ENCODE data around the gene RNF141. TPM values are rescaled to one million over a fixed set of nuclear protein-coding genes. Genes with fewer than 3 reads are reported as not detected.

RNF141 gene
- total RNA-seq, 3 donors from 2014 or later (not counting 1 experiment from before 2014, with no cell fraction given) = 10.3 to 13.9 (median 11.7) TPM

GRCh38 chr11:10494636-10495463 lies 46.1 kb downstream of the RNF141 start:
- WGBS (ENCODE audit: insufficient coverage) = 96% methylated on average over 13 of the region's 14 CpGs
- Histone ChIP-seq H3K9me3 (ENCODE audit: control insufficient read depth, insufficient read depth, low read length) (no peaks in the 10 kb centered on the region), H3K36me3 (ENCODE audit: control insufficient read depth, insufficient read depth, low read length) (peaks cover 40% of the 10 kb centered on the region), H3K27ac (ENCODE audit: low read length) (no peak overlapping the region), H3K4me3 (ENCODE audit: low read length) (no peak overlapping the region), H3K4me1 (ENCODE audit: control insufficient read depth, insufficient read depth, low read length) (peaks cover 9% of the 10 kb centered on the region), H3K27me3 (ENCODE audit: control insufficient read depth, insufficient read depth, low read length) (no peaks in the 10 kb centered on the region)
- no peaks in the 10 kb centered on the region for H3K9me3 Mint-ChIP-seq
- ATAC-seq (no peak), DNase-seq (no peak)
- H3K4me1 Mint-ChIP-seq = peaks cover 5 to 7% of the 10 kb centered on the region in 2 donors
- no peaks in the 10 kb centered on the region for H3K27me3 Mint-ChIP-seq (ENCODE audit: low read depth in 2 of 2)
- TF ChIP-seq CTCF (IDR thresholded peaks at IDR 0.05) = no peak
- H3K36me3 Mint-ChIP-seq = no peaks in the 10 kb centered on the region
- H3K4me3 Mint-ChIP-seq = no peak overlapping the region
- no peak overlapping the region for H3K27ac Mint-ChIP-seq
- intact Hi-C loops (cut with micrococcal nuclease) = no loop called here

- Histone ChIP-seq H3K27ac (ENCODE audit: low read length) (no peak overlapping the region), H3K4me3 (ENCODE audit: low read length) (no peak overlapping the region), H3K9me3 (ENCODE audit: control insufficient read depth, insufficient read depth, low read length) (no peaks in the 10 kb centered on the region), H3K27me3 (ENCODE audit: control insufficient read depth, insufficient read depth, low read length) (no peaks in the 10 kb centered on the region), H3K36me3 (ENCODE audit: control insufficient read depth, insufficient read depth, low read length) (peaks cover 38% of the 10 kb centered on the region), H3K4me1 (ENCODE audit: control insufficient read depth, insufficient read depth, low read length) (peaks cover 26% of the 10 kb centered on the region)
- no peaks in the 10 kb centered on the region for H3K9me3 Mint-ChIP-seq
- peaks cover 14% of the 10 kb centered on the region in 2 donors for H3K4me1 Mint-ChIP-seq
- no peaks in the 10 kb centered on the region for H3K27me3 Mint-ChIP-seq (ENCODE audit: low read depth in 2 of 2)
- WGBS (ENCODE audit: insufficient coverage) = 97% methylated on average over 18 of the region's 18 CpGs
- no peaks in the 10 kb centered on the region for H3K36me3 Mint-ChIP-seq
- no peak overlapping the region for H3K27ac Mint-ChIP-seq
- TF ChIP-seq CTCF (IDR thresholded peaks at IDR 0.05) = no peak
- intact Hi-C loops (cut with micrococcal nuclease) = no loop called here
- DNase-seq (no peak), ATAC-seq (no peak)
- H3K4me3 Mint-ChIP-seq = no peak overlapping the region
These were observed 47.8 kb downstream of the RNF141 start for GRCh38 chr11:10493041-10493663.

- Histone ChIP-seq H3K27me3 (ENCODE audit: control insufficient read depth, insufficient read depth, low read length) (no peaks in the 10 kb centered on the region), H3K4me1 (ENCODE audit: control insufficient read depth, insufficient read depth, low read length) (peaks cover 29% of the 10 kb centered on the region), H3K36me3 (ENCODE audit: control insufficient read depth, insufficient read depth, low read length) (peaks cover 34% of the 10 kb centered on the region), H3K27ac (ENCODE audit: low read length) (no peak overlapping the region), H3K9me3 (ENCODE audit: control insufficient read depth, insufficient read depth, low read length) (no peaks in the 10 kb centered on the region), H3K4me3 (ENCODE audit: low read length) (no peak overlapping the region)
- Mint-ChIP-seq H3K27me3 (ENCODE audit: low read depth in 2 of 2) (no peaks in the 10 kb centered on the region), H3K4me1 (peaks cover 18 to 19% of the 10 kb centered on the region in 2 donors), H3K9me3 (no peaks in the 10 kb centered on the region), H3K27ac (no peak overlapping the region), H3K36me3 (no peaks in the 10 kb centered on the region), H3K4me3 (no peak overlapping the region)
- WGBS (ENCODE audit: insufficient coverage) = 97% methylated on average over 2 of the region's 2 CpGs
- intact Hi-C loops (cut with micrococcal nuclease) = no loop called here
- TF ChIP-seq CTCF (IDR thresholded peaks at IDR 0.05) = no peak
- ATAC-seq = no peak
- no peak for DNase-seq
These were observed 48.9 kb downstream of the RNF141 start for GRCh38 chr11:10492084-10492483.

Data from natural killer cell (primary cell).